D721Med (cell line): Measurements from ENCODE around the gene FAT1.
"Not testable (repeated sequence)": the region's sequence is repeated elsewhere in the genome, so short reads cannot be mapped to it uniquely, and the experiment has no call there.

Experiments used
- DNase-seq: peaks from one replicate; pipeline ENCODE4 v3.0.0; 2011; ENCODE audit warnings: low spot score; ENCODE audit not compliant: insufficient read length
- FAIRE-seq: peaks from 2 replicates; lab custom pipeline; 2011; peaks lifted over from hg19 to GRCh38; lab: Jason Lieb, UNC
- TF ChIP-seq, protein P1 (sequence below): IDR thresholded peaks from 2 replicates; pipeline ENCODE4 v1.5.1; 2012; ENCODE audit warnings: mild to moderate bottlenecking, control low read depth; ENCODE audit not compliant: insufficient read depth; ENCODE audit errors: missing control alignments

Gene FAT1

GRCh38 chr4:186765138-186765537, 41.5 kb upstream of the FAT1 start:
- TF ChIP-seq, protein P1, sequence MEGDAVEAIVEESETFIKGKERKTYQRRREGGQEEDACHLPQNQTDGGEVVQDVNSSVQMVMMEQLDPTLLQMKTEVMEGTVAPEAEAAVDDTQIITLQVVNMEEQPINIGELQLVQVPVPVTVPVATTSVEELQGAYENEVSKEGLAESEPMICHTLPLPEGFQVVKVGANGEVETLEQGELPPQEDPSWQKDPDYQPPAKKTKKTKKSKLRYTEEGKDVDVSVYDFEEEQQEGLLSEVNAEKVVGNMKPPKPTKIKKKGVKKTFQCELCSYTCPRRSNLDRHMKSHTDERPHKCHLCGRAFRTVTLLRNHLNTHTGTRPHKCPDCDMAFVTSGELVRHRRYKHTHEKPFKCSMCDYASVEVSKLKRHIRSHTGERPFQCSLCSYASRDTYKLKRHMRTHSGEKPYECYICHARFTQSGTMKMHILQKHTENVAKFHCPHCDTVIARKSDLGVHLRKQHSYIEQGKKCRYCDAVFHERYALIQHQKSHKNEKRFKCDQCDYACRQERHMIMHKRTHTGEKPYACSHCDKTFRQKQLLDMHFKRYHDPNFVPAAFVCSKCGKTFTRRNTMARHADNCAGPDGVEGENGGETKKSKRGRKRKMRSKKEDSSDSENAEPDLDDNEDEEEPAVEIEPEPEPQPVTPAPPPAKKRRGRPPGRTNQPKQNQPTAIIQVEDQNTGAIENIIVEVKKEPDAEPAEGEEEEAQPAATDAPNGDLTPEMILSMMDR: no peak
- FAIRE-seq (no peak), DNase-seq (no peak)

DNA sequence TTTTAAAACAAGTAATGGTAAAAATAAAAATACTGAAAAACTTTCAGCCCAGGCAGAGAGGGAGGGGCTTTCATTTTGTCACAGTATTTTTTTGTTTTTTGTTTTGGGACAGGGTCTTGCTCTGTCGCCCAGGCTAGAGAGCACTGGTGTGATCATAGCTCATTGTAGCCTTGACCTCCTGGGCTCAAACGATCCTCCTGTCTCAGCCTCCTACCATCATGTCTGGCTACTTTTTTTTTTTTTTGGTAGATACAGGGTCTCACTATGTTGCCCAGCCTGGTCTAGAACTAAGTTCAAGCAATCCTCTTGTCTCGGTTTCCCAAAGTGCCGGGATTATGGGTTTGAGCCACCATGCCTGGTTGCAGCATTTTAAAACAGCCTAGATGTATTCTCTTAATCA, 40.8 kb upstream of the FAT1 start:
- FAIRE-seq (no peak), DNase-seq (no peak)
- TF ChIP-seq, protein P1: no peak

GRCh38 chr4:186762865-186763264, 39.2 kb upstream of the FAT1 start:
- no peak for DNase-seq
- TF ChIP-seq, protein P1: no peak
- no peak for FAIRE-seq

GRCh38 chr4:186762361-186762760, 38.7 kb upstream of the FAT1 start:
- TF ChIP-seq, protein P1: no peak
- FAIRE-seq: no peak
- no peak for DNase-seq

DNA sequence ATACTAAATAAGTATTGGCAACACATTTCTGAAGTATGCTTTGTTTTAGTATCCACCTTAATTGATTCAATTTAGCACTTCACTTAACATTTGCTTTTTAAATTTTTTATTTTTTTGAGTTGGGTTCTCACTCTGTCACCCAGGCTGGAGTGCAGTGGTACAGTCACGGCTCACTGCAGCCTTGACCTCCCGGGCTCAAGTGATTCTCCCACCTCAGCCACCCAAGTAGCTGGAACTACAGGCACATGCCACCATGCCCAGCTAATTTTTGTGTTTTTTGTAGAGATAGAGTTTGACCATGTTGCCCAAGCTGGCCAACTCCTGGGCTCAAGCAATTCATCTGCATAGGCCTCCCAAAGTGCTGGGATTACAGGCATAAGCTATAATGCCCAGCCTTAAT, 38.3 kb upstream of the FAT1 start:
- FAIRE-seq, DNase-seq: not testable (repeated sequence)

DNA sequence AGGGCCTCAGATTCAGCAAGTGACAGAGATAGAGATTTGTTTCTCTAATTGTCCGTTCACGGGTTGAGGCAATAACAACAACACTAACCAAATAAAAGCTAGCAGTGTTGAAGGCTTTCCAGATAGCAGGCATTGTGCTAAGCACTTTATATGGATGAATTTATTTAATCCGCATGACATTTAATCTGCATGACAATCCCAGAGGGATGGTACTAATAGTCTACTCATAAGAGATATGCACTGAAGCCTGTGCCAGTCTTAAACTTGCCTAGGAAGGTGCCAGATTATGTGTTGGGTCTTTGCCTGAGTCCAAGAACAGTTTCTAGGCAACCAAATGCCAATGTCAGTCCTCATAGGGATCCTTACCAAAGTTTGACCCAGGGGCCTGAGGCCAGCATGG, 37.7 kb upstream of the FAT1 start:
- no peak for DNase-seq

DNA sequence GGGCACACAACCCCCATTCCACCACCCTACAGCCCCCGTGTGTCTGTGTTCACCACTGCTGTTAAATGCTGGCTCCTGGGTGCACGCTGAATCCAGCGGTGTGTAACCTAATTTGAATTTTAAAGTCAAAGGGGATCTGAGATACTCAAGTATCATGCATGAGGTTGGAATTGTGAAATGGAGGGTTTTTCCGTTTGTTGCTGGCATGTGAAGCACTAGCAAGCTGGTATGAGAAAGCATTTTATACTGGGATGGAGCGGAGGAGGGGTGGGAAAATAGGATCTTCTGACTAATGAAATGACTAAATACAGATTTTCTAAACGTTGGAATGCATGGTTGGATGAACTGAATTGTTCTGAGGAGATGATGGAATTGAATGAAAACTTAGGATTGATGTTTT, 36.9 kb upstream of the FAT1 start:
- DNase-seq (no peak), FAIRE-seq (no peak)
- TF ChIP-seq, protein P1: no peak

More for the DNA sequence above, 37.7 kb upstream of the FAT1 start:
- FAIRE-seq: no peak
- TF ChIP-seq, protein P1: no peak

- no peak for FAIRE-seq
- TF ChIP-seq, protein P1: no peak
- no peak for DNase-seq
These were observed 36.3 kb upstream of the FAT1 start for GRCh38 chr4:186759990-186760389.
